Superior temporal gyrus (tissue), 1 donor: ENCODE results near the gene TUBAL3.
"Not testable (repeated sequence)": the region's sequence is repeated elsewhere in the genome, so short reads cannot be mapped to it uniquely, and the experiment has no call there.

Experiments
- DNase-seq: peaks from one replicate; pipeline ENCODE4 v3.0.0-alpha.2; 2016; ENCODE audit errors: extremely low spot score

The TUBAL3 gene

GRCh38 chr10:5379202-5379601 lies 25.4 kb downstream of the TUBAL3 start:
- DNase-seq: not testable (repeated sequence)

DNA sequence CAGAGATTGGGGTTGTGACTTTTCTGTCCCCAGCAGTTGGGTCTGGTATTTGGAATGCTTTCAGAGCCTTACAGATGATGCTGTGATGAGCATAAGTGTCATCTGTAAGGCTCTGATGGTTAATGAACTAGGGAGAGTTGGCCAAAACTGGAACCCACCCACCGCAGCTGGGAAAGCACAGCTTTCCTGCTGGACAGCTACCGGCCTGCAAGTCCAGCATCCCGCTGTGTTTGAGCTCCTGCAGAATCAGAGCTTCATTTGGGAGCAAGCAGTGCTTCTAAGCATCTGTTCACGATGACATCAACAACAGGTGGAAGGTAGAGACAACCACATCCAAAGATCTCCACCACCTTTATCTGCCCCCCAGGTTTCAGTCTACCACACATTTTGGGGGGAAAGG lies 28.2 kb downstream of the TUBAL3 start:
- no peak for DNase-seq

- DNase-seq: no peak
These were observed 30.6 kb downstream of the TUBAL3 start for GRCh38 chr10:5373891-5374611.

DNA sequence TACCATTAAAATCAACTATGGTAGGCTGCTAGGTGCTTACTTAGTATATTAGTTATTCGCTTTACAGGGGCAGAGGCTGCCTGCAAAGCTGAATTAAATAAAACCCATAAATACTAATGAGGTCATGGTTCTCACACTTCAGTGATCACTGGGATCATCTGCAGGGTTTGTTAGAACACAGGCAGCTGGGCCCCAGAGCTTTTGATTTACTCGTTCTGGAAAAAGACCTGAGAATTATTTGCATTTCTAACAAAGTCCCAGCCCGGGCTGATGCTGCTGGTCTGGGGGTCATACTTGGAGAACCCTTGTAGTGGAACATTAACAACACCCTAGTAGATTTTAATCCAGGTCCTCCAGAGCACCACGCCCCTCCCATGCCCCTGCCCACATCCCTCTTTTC lies 31.3 kb downstream of the TUBAL3 start:
- DNase-seq: no peak

GRCh38 chr10:5370493-5371352 lies 33.9 kb downstream of the TUBAL3 start:
- DNase-seq: no peak

- no peak for DNase-seq
These were observed 35.1 kb downstream of the TUBAL3 start for GRCh38 chr10:5369362-5370158.

GRCh38 chr10:5365928-5366327 lies 38.7 kb downstream of the TUBAL3 start:
- no peak for DNase-seq

DNA sequence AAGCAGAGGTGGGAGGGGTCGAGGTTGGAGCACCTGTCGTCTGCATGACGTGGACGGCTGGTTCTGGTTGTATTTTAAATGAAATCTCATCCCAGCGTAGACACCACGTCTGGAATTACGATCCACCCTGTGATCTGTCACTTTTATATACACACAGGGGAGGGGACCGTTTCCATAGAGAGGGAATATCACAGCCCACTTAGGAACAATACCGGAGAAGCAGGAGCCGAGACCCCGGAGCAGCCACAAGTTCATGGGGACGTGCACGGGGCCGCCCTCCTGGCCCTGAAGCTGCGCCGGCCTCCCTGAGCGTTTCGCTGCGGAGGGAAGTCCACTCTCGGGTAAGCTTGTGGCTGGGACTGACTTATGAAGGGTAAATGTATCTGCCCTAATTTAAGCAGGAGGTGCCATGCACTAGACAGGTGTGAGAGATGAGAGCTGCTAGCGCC lies 39.7 kb downstream of the TUBAL3 start, which contains the start of gene UCN3:
TSS of gene UCN3 (plus strand) at position 77 of the 449 bp plus-strand sequence. CDS start 8,755 bp downstream, outside the sequence.
- DNase-seq: no peak

DNA sequence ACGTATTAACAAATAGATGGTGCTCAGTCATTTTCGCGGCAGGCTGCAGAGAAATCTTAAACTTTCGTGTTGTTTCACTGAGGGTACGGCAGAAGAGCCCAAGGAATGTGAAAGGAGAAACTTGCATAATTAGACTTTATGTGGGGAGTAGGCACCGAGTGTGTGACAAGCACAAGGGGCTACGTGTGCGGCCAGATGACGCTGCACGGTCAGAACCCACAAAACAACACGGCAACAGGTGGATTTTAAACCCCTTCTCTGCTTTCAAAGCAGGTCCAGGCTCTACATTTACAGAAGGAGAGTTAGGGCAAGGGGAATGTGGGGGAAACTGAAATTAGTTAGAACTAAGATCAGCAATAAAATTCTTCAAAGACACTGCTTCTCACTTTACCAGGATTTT lies 40.3 kb downstream of the TUBAL3 start:
- no peak for DNase-seq

- DNase-seq: no peak
These were observed 41.8 kb downstream of the TUBAL3 start for GRCh38 chr10:5362873-5363272.

- DNase-seq: no peak
These were observed 42.7 kb downstream of the TUBAL3 start for GRCh38 chr10:5361966-5362365.

DNA sequence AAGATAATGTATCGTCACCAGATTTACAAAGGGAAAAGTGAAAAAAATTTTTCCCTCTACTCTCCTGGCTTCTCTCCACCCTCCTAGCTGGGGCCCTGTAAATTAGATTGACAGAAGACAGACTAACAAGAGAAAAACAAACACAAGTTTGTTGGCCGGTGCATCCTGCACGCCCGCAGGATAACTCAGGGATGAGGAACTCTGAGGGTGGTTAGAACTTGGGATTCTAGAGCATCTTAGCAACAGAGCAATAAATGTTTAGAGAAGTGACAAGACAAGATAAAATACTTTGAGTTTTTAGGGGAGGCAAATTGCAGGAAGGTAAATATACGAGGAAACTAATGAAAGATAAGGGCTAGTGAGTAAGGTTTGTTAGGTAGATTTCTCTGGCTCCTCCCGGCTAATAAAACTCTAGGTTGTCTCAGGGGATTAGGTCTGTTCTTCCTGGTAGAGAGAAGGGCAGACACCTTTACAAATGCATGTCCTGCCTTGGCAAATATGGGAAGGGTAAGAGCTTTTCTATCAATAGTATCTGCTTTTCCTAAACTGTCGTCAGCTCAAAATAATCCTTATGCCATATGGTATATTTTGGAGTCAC lies 44.2 kb downstream of the TUBAL3 start:
- no peak for DNase-seq

DNA sequence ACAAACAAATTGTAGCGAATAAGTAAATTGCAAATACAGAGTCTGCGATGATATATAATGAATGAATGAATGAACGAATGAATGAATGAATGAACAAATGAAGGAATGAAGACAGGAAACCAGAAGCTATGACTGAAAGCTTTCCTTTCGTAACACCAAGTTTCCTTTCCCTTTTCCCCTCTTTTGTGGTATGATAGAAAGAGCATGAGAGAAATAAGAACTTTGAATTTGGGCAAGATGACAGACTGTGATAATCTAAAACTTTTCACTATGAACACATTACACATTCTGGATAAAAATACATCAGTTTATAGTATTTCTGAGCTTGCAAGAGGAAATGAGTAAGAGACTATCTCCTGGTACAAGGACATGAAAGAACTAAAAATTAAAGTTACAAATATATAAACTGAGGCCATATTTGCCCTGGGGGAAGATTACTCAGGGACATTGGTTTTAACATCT lies 48.3 kb downstream of the TUBAL3 start:
- DNase-seq: no peak

DNA sequence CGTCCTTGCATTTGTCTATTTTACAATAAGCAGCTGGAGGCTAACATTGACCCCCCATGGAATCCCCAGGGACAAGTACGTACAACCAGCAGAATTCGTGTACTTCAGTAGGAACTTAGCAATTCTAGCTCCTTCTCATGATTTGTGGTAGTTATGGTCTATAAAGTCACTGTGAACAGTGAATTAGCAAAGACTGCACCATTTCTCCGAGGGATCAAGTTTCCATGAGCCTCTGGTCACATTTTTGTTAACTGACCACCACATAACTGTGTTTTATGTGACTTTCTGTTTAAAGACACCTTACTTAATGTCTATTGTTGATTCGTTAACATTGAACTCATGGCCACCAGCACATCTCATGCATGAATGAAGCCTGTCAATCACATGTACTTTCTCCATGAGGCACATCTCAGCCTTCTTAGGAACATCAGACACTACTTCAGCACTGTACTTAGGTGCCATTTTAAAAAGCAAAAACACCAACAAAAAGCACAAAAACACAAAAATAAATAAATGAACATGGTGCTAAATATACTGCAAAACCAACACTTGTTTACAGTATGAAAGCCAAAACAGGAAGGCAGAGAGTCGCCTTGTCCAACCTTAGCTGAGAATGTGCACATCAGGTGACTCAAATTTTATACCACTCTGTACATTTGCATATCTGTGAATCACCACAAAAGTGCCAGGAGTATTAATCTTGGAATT lies 48.9 kb downstream of the TUBAL3 start:
- no peak for DNase-seq

GRCh38 chr10:5354068-5354467 lies 50.6 kb downstream of the TUBAL3 start:
- no peak for DNase-seq

DNA sequence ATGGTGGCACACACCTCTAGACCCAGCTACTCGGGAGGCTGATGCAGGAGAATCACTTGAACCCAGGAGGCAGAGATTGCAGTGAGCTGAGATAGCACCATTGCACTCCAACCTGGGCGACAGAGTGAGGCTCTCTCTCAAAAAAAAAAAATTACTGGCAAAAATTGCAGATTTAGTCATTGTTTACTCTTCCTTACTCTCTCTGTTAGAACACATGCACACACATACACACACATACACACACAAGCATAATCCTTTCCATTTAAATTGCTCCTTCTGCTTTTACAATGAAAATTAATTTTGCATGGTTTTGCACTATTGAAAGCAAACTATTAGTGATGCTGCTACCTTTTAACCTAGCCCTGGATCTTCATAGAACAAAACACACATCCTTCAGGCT lies 55.3 kb downstream of the TUBAL3 start:
- no peak for DNase-seq

DNA sequence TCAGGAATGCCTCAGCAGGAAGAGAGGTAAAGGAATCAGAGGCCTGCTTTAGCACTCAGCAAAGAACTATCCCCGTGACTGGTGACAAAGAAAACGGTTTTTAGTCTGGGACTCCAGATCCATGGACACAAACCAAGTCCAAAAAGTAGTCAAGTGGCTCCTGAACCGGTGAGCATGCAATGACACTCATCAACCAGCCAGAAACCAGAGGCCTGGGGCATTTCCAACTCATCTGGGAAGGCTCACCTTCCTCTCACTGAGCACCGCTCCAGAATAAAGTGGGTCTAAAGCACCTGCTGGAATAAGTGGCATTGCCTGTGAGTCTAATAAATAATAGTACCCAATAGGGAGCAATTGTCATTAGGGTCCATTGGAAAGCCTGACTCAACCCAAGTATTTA lies 57.7 kb downstream of the TUBAL3 start:
- DNase-seq: no peak

DNA sequence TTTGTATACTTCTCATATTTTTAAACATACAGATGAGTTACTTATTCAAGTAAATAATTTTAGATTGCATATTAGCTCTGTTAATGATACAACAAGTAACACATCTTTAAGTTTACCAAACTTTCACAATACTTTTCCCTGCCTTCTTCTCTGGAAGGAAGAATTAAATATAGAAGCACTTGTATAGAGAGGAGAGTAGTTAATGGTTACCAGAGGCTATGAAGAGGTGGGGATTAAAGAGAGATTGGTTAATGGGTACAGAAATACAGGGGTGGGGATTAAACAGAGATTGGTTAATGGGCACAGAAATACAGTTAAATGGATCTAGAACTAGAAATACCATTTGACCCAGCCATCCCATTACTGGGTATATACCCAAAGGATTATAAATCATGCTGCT lies 59.9 kb downstream of the TUBAL3 start:
- no peak for DNase-seq

- DNase-seq: no peak
These were observed 60.6 kb downstream of the TUBAL3 start for GRCh38 chr10:5343979-5344378.

DNA sequence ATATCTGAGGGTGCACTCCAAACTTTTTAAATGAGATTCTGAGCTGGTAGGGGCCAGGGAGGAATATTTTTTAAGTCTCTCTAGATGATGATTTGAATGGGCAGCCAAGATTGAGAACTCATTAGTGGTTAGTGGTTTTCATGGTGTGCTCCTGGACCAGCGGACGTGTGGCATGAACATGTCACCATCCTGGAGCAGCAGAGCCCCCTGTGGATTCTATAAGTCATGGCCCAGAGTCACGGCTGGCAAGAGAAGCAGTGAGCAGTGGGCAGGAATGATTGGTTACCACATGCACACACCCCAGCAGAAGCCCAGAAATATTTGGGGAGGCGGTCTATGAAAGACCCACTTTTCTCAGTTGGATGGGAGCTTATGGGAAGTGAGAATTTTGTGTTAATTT lies 61.1 kb downstream of the TUBAL3 start:
- no peak for DNase-seq
